WI38 (cell line): Measurements from ENCODE around the gene MEGF6.

Experiments used
- H3K4me3 ChIP-seq: 2 replicates; pipeline ENCODE4 v1.5.1; 2011; ENCODE audit warnings: low read depth, mild to moderate bottlenecking, control low read depth, low read length
- TF ChIP-seq, protein P1 (sequence below): IDR thresholded peaks from 2 replicates; pipeline ENCODE4 v1.5.1; 2012; ENCODE audit warnings: low read depth, mild to moderate bottlenecking, control low read depth, low read length

Gene MEGF6

GRCh38 chr1:3529099-3529729 is 82.1 kb downstream of the MEGF6 start:
- no peak overlapping the region for H3K4me3 ChIP-seq
- TF ChIP-seq, protein P1, sequence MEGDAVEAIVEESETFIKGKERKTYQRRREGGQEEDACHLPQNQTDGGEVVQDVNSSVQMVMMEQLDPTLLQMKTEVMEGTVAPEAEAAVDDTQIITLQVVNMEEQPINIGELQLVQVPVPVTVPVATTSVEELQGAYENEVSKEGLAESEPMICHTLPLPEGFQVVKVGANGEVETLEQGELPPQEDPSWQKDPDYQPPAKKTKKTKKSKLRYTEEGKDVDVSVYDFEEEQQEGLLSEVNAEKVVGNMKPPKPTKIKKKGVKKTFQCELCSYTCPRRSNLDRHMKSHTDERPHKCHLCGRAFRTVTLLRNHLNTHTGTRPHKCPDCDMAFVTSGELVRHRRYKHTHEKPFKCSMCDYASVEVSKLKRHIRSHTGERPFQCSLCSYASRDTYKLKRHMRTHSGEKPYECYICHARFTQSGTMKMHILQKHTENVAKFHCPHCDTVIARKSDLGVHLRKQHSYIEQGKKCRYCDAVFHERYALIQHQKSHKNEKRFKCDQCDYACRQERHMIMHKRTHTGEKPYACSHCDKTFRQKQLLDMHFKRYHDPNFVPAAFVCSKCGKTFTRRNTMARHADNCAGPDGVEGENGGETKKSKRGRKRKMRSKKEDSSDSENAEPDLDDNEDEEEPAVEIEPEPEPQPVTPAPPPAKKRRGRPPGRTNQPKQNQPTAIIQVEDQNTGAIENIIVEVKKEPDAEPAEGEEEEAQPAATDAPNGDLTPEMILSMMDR = no peak

GRCh38 chr1:3527774-3528173 is 83.5 kb downstream of the MEGF6 start:
- H3K4me3 ChIP-seq = no peak overlapping the region
- TF ChIP-seq, protein P1 = no peak

- TF ChIP-seq, protein P1 = no peak
- H3K4me3 ChIP-seq = no peak overlapping the region
Measured at GRCh38 chr1:3525551-3526482, 85.5 kb downstream of the MEGF6 start.

- TF ChIP-seq, protein P1 = no peak
- H3K4me3 ChIP-seq = no peak overlapping the region
Measured at GRCh38 chr1:3524556-3525203, 86.6 kb downstream of the MEGF6 start.

DNA sequence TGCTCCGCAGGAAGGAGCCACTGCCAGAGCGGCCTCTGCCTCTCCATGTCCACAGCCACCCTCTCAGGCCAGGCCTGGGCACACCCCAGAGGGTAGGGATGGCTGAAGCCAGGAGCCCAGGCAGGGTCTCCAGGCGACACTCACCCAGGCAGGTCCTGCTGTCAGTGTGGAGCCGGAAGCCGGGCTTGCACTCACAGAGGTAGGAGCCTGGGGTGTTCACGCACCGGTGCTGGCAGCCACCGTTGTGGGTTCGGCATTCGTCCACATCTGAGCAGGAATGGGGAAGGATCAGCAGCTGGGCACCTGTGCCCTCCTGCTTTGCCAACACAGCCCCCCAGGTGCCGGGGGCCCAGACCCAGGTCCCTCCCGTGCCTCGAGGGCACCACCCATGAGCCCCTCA is 87.3 kb downstream of the MEGF6 start:
- no peak overlapping the region for H3K4me3 ChIP-seq
- TF ChIP-seq, protein P1 = no peak

DNA sequence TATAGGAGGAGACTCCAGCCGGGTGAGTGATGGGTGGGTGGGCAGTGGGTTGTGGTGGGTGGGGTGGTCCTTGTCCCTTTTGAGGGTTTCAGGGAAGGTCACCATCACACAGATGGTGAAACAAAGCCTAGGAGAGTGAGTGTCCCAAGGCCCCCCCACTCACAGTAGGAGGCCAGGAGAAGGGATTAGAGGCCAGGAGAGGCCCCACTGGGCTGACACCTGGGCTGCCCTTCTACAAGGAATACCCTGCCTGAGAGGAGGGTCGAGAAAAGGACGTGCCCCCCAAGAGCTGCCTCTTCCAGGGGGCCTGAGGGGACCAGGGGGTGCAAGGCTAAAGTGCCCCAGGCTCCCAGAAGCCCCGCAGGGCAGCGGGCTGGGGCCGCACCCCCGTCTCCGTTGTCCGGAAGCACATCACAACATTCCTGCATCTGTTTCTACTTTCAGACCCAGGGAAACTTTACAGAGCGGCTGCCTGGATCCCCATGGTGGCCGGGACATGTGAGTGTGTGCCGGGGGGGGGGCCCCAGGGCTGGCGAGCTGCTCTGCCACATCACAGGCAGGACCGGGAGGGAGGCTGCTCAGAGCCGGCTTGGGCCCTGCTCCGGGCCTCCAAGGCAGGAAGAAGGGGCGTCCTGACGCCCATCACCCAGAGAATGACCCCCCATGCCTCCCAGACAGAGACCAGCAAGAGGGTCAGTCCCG is 88.6 kb downstream of the MEGF6 start:
- TF ChIP-seq, protein P1 = no peak
- H3K4me3 ChIP-seq = no peak overlapping the region
